GM18868 (cell line): ENCODE data around the gene CAPG.
A peak's percentile ranks its signal among the peaks of the same experiment; 100 is the strongest.

Experiments
- ATAC-seq: cut with Tn5 transposase; IDR thresholded peaks from one replicate; pipeline ENCODE4 v1.9.1; 2021; ENCODE audit warnings: mild to moderate bottlenecking, moderate library complexity; ENCODE audit not compliant: unreplicated experiment

The CAPG gene

GRCh38 chr2:85439025-85439472, 28.9 kb upstream of the CAPG start:
- ATAC-seq, result no peak

- ATAC-seq, result no peak
Measured at GRCh38 chr2:85438201-85439024, 28.2 kb upstream of the CAPG start.

- ATAC-seq, result peak; percentile 86
Measured at GRCh38 chr2:85437488-85438200, 27.5 kb upstream of the CAPG start.

DNA sequence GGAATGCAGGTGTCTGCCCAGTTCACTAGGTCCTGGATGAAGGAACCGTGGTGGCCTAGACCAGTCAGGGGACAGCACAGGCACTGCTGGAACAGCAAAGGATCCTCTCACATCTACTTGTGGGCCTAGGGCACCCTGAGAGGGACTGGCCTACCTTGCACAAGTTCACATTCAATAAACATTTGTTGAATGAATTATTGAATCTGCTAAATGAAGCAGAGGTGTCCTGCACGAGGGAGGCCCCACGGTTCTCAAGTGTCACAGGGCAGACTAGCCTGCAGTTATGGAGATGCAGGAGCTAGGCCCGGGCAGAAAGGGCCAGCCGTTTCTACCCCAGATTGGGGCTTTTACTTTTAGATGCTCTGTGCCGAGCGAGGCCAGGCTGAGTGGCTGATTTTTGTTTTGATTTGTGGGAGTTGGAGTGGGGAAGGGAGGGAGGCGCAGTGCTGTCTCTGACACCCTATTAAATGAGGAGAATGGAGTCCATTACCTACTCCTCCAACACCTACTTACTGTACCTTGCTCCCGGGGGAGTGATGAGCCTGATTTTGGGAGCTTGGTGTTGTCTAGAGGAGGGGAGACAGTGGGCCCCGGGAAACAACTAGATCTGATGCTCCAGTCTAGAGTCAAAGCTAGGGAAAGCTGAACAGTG, 26.8 kb upstream of the CAPG start:
- no peak for ATAC-seq

DNA sequence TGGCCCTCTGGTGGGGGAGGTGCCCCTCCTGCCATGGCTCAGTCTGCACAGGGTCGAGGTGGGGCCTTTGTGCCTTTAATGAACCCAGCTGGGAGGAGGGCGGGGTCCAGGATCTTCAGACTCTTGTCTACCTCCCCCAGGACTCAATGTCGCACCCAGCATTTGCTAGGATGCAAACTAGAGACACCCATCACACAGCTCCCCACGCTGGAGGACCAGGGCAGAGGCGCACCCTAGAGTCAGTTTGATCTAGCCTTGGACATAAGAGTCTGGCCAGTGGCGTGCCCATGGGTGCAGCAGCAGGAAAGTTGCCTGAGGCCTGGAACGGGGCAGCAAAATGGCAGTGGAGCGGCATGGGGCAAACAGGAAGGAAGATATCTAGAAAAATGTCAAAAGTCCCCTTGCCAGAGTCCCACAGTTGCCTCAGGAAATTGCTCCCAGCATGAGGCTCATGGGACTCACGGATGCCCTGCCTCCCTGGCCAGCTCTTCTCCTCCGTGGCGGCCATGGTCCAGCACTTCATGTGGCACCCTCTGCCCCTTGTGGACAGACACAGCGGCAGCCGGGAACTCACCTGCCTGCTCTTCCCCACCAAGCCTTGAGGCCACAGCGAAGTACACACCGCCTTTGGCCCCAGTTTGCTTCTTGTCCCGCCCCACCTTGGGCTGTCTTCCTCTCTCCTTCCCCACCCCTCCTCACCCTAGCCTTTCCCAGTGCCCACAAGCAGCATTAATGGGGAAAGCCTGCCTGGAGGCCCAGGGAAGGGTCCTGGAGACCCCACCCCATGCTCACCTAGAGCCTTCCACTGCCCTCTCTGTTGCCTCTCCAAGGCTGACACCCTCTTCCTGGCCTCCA, 26.0 kb upstream of the CAPG start:
- no peak for ATAC-seq

DNA sequence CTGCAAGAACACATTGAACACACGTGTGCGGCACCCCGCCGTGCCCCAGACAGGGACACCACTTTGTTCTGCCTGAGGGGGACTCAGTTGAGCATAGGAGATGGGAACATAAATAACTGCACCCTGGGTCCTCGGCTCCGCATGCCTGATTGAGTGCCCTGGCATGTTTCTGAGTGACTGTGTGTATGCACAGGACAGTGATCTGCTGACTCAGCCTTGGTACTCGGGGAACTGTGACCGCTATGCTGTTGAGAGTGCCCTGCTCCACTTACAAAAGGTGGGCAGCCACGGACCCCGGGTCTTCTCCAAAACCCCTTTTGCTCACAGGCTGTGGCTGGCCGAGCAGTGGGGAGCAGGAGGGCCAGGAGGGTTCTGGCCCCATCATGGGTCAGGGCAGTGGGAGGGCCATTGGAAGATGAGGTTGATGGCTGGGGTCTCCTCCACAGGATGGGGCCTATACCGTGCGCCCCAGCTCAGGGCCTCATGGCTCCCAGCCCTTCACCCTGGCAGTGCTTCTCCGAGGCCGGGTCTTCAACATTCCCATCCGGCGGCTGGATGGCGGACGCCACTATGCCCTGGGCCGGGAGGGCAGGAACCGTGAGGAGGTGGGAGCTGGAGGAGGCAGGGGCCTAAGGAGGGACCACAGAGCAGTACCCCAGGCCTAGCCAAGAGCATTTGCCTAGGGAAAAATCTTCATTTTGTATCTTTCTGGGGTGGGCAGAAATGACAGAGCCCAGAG, 25.2 kb upstream of the CAPG start:
- no peak for ATAC-seq

DNA sequence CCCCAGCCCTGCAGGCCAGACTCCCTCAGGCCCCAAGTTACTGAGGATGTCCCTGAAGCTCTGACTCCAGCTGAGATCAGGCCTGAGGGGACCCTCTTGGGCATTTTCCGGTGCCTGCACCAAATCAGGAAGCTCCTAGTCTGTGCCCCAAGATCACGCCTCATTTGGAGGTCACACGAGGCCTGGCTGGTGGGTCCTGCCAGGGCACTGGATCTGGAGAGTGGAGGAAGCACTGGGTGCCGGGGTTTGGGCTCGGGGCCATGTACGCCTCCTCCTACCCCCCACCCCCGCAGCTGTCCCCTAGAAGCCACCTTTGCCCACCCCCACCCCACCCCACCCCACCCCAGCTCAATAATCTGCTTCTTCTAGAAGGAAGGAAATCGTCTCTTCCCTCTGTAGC, 24.5 kb upstream of the CAPG start:
- no peak for ATAC-seq

DNA sequence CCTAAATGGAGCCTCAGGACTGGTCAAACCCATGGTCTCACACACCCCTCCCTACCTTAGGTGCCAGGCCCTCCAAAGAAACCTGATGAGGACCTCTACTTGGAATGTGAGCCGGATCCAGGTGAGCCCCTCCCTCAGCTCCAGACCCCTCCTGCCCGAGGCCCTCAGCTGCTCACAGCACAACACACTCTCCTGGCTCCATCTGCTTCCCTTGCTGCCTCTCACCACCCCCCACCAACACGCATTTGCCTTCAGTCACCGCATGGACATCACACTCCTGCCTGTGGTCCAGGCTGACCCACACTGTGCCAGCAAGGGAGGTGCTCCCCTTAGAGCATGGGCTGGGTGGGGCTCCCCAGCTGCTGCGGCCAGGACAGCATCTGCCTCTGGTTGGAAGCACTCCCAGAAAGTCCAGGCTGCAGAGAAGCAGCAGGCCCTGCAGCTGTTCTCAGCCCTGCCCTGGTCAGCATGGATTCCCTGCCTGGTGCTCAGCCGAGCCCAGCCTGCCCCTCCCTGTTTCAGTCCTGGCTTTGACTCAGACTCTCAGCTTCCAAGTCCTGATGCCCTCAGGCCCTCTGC, 23.4 kb upstream of the CAPG start:
- no peak for ATAC-seq

GRCh38 chr2:85431570-85432205, 21.5 kb upstream of the CAPG start:
- no peak for ATAC-seq

GRCh38 chr2:85430752-85431569, 20.8 kb upstream of the CAPG start:
- ATAC-seq, result no peak

DNA sequence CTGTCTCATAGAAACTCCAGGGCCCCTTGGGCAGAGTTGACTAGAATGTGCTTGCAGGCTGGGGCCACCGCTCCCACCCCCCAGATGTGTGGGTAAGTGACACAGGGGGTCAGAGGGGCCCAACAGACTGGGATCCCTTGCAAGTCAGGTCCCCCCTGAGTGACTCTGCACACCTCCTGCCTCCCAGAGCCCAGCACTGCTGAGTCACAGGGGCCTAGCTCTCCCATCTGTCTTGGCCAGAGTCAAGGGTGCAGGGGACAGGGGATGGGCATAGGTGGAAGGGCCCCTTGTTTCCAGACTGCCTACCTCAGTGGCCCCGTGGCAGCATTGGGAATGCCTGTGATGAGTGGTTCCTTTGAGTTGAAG, 19.7 kb upstream of the CAPG start:
- ATAC-seq, result no peak

DNA sequence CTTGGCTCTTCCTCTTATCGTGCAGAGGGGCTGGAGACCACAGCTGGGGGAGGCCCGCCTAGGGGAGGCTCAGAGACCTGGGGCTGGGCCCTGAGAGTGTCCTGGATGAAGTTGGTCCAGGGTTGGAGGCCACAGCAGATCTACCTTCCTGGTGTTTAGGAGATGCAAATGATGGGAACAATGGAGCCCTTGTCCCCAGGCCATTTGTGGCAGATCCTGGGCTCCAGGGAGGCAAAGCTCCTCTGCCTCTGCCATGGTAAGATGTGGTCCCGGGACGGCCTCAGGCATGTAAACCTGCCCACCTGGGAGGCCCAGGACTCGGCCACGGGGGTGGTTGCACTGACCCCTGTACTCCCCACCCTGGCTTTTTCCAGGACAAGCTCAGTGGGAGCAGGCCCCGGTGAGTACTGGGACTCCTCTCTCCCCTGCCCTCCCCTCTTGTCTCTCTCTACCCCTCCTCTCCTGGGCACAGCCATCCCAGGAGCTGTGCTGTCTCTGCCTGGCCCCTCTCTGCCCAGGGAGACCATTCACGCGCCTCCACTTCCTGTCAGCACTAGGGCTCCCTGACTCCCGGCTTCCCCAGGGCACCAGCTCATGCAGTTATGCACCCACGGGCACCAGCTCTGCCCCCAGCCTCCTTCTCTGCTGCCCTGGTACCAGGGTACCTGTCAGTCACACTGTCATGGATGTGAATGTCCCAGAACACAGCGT, 19.2 kb upstream of the CAPG start:
- ATAC-seq, result no peak

- no peak for ATAC-seq
Measured at GRCh38 chr2:85428343-85428881, 18.2 kb upstream of the CAPG start.

DNA sequence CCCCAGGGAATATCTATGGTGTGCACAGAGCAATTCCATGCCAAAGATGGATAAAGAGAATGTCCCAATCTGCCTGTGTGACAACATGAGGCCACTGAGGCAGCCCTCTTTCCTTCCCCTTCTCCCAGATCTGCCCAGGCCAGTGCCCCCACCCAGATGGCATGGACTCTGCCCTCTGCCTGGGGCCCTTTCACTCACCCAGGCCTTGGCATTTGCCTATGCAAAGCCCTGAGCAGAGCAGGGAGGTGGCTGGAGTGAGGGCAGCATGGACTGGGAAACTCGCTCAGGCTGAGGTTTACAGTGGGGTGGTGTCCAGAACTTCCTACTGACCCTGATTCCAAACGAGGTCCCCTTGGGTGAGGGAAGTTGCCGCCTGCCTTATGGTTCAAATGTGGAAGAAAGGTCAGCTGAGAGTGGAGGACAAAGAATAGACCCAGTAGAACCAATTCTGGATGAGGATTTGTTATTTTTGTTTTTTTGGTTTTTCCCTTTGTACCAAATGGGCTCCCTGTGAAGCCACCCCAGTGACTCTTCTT, 17.2 kb upstream of the CAPG start:
- ATAC-seq, result no peak

DNA sequence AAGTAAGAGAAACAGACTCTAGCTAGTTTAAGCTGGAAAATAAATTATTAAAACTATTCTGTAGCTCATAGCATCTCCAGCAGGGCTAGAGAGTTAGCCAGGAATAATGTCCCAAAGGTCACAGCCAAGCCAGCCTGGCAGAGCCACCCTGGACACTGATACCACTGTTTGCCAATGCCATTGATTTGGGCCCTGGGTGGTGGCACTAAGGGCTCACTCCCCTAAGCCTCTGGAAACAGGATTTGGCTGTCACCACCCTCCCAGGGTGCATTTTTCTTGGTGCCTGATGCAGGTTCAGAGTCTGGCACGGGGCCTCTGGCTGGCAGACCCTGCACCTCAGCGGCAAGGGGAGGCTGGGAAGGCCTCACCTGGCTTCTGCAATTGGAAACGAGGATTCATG, 15.4 kb upstream of the CAPG start:
- ATAC-seq, result no peak

DNA sequence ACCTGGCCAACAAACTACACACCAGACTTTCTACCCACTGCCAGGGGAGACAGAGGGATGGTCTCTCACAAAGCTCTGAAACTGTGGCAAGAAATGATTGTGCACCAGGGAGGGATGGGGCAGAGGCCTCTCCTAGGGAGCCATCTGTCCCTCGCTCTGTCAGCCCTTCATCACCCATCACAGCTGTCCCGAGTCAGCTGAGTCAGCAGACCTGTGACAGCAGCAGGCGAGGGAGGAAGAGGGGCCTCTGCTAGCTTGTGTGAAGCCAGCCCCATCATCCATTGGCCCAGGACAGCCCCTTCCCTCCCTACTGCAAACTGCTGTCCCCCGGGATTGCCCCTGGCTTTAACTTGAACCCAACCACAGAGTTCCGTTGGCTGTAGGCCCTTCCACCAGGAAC, 13.4 kb upstream of the CAPG start:
- no peak for ATAC-seq

- no peak for ATAC-seq
Measured at GRCh38 chr2:85422072-85422457, 11.9 kb upstream of the CAPG start.
